GM23338 (cell line): Measurements from ENCODE around the gene LENEP. TPM values are rescaled to one million over a fixed set of nuclear protein-coding genes. Genes with fewer than 3 reads are reported as not detected.

Experiments
- ATAC-seq: fragments of 200-7000 bp; cut with Tn5 transposase; 3 replicates; pipeline ENCODE4 v1.9.1; 2020
- DNase-seq: peaks from one replicate; pipeline ENCODE4 v3.0.0-alpha.2; 2015; ENCODE audit warnings: low spot score
- H2AFZ ChIP-seq: fragments of 200-600 bp; sonication (generic); 2 replicates; pipeline ENCODE4 v1.8.0; 2016; ENCODE audit warnings: antibody characterized with exemption, mild to moderate bottlenecking, moderate library complexity
- H3F3A ChIP-seq: fragments of 200-600 bp; sonication (generic); replicated peaks from 2 replicates; pipeline ENCODE4 v1.8.0; 2017; ENCODE audit warnings: antibody characterized with exemption, mixed run types, low read depth
- H3K27ac ChIP-seq: fragments of 200-600 bp; sonication (generic); 2 replicates; pipeline ENCODE4 v1.6.1; 2016; ENCODE audit warnings: low read depth
- H3K27me3 ChIP-seq: fragments of 200-600 bp; sonication (generic); 2 replicates; pipeline ENCODE4 v1.8.0; 2016; ENCODE audit warnings: mild to moderate bottlenecking, mixed run types, moderate library complexity; ENCODE audit not compliant: insufficient read depth
- H3K36me3 ChIP-seq: fragments of 200-600 bp; sonication (generic); 2 replicates; pipeline ENCODE4 v1.8.0; 2016; ENCODE audit warnings: mild to moderate bottlenecking; ENCODE audit not compliant: insufficient read depth
- H3K4me1 ChIP-seq: fragments of 200-600 bp; sonication (generic); 2 replicates; pipeline ENCODE4 v1.8.0; 2016; ENCODE audit warnings: mild to moderate bottlenecking, moderate library complexity; ENCODE audit not compliant: insufficient read depth
- H3K4me2 ChIP-seq: fragments of 200-600 bp; sonication (generic); 2 replicates; pipeline ENCODE4 v1.7.1; 2017; ENCODE audit warnings: mixed run types
- H3K4me3 ChIP-seq: fragments of 200-600 bp; sonication (generic); 2 replicates; pipeline ENCODE4 v1.6.1; 2016; ENCODE audit warnings: mixed run types
- H3K79me2 ChIP-seq: fragments of 200-600 bp; sonication (generic); replicated peaks from 2 replicates; pipeline ENCODE4 v1.8.0; 2017; ENCODE audit warnings: mild to moderate bottlenecking; ENCODE audit not compliant: insufficient read depth
- H3K9me2 ChIP-seq: fragments of 200-600 bp; sonication (generic); 2 replicates; pipeline ENCODE4 v1.8.0; 2017; ENCODE audit not compliant: insufficient read depth
- H4K20me1 ChIP-seq: fragments of 200-600 bp; sonication (generic); replicated peaks from 2 replicates; pipeline ENCODE4 v1.8.0; 2017; ENCODE audit warnings: mild to moderate bottlenecking; ENCODE audit not compliant: insufficient read depth
- H3K27ac Mint-ChIP-seq: 2 replicates; pipeline ENCODE4 v1.8.0; 2020; ENCODE audit warnings: inconsistent platforms, mild to moderate bottlenecking, moderate library complexity, mixed read lengths
- H3K27me3 Mint-ChIP-seq: 3 replicates; pipeline ENCODE4 v1.8.0; 2022; ENCODE audit warnings: low read depth, mild to moderate bottlenecking, moderate library complexity, mixed read lengths, inconsistent platforms; ENCODE audit not compliant: insufficient read depth, poor library complexity
- H3K36me3 Mint-ChIP-seq: 3 replicates; pipeline ENCODE4 v1.8.0; 2021; ENCODE audit warnings: low read depth, mild to moderate bottlenecking, inconsistent platforms, moderate library complexity, mixed read lengths
- H3K4me1 Mint-ChIP-seq: 3 replicates; pipeline ENCODE4 v1.8.0; 2020; ENCODE audit warnings: mild to moderate bottlenecking, inconsistent platforms, mixed read lengths
- H3K4me3 Mint-ChIP-seq: 3 replicates; pipeline ENCODE4 v1.8.0; 2021; ENCODE audit warnings: moderate library complexity, mild to moderate bottlenecking, inconsistent platforms, mixed read lengths
- H3K9me3 Mint-ChIP-seq: 3 replicates; pipeline ENCODE4 v1.8.0; 2020; ENCODE audit warnings: moderate library complexity, mild to moderate bottlenecking, inconsistent platforms, mixed read lengths
- CREB1 ChIP-seq: fragments of 250-450 bp; sonication (Bioruptor Pico); IDR thresholded peaks from 2 replicates; pipeline ENCODE4 v1.5.0; 2020; ENCODE audit warnings: low read depth, mild to moderate bottlenecking, moderate library complexity
- CTCF ChIP-seq, 2 experiments: fragments of 200-600 bp in 1 of 2; sonication (generic) in 1 of 2; conservative IDR thresholded peaks; 2 replicates each; pipeline versions ENCODE4 v1.5.1 to v1.6.1; 2016 to 2017; ENCODE audit warnings: antibody characterized with exemption in 2 of 2, low read depth in 2 of 2, mild to moderate bottlenecking in 2 of 2, moderate library complexity in 1 of 2
- ETS1 ChIP-seq: IDR thresholded peaks from 2 replicates; pipeline ENCODE4 v1.6.1; 2016; ENCODE audit warnings: antibody characterized with exemption
- EZH2 ChIP-seq: fragments of 200-600 bp; sonication (generic); IDR thresholded peaks from one replicate; pipeline ENCODE4 v1.8.0; 2017; ENCODE audit warnings: antibody characterized with exemption, mild to moderate bottlenecking, low read depth; ENCODE audit not compliant: unreplicated experiment
- EZH2phosphoT487 ChIP-seq: fragments of 200-600 bp; sonication (generic); IDR thresholded peaks from one replicate; pipeline ENCODE4 v1.8.1; 2018; ENCODE audit warnings: antibody characterized with exemption; ENCODE audit not compliant: unreplicated experiment
- JUNB ChIP-seq: IDR thresholded peaks from one replicate; pipeline ENCODE4 v1.6.1; 2016; ENCODE audit warnings: antibody characterized with exemption; ENCODE audit not compliant: unreplicated experiment
- POLR2AphosphoS5 ChIP-seq: IDR thresholded peaks from 2 replicates; pipeline ENCODE4 v1.6.1; 2016; ENCODE audit warnings: antibody characterized with exemption, low read depth
- STAT1 ChIP-seq: IDR thresholded peaks from one replicate; pipeline ENCODE4 v1.6.1; 2016; ENCODE audit warnings: antibody characterized with exemption; ENCODE audit not compliant: unreplicated experiment
- ZNF114 ChIP-seq: fragments of 250-450 bp; sonication (Bioruptor Pico); IDR thresholded peaks from 2 replicates; pipeline ENCODE4 v1.5.0; 2020; ENCODE audit warnings: mild to moderate bottlenecking, moderate library complexity
- ZNF331 ChIP-seq: fragments of 250-450 bp; sonication (Bioruptor Pico); IDR thresholded peaks from 2 replicates; pipeline ENCODE4 v1.5.0; 2020; ENCODE audit warnings: low read depth, mild to moderate bottlenecking, moderate library complexity
- ZNF462 ChIP-seq: fragments of 250-450 bp; sonication (Bioruptor Pico); IDR thresholded peaks from 2 replicates; pipeline ENCODE4 v1.5.0; 2020; ENCODE audit warnings: mild to moderate bottlenecking, moderate library complexity
- polyA plus RNA-seq: library from polyadenylated mRNA; unstranded; fragments of >200 nt; fragmentation: Nextera tagmentation; extraction: Ambion mirVana; gene quantifications from 2 replicates; pipeline ENCODE4 v1.2.1, GENCODE V29; 2016
- total RNA-seq: library from RNA; depleted of rRNA; stranded (reverse); fragments of >200 nt; shearing (Covaris generic); gene quantifications from 2 replicates; pipeline ENCODE4 v1.2.3, GENCODE V29; 2014

The LENEP gene
- total and polyA plus RNA-seq, 2 experiments from 2014 or later = 1.6 TPM; not detected in 1

- TF ChIP-seq ETS1 (no peak), ZNF114 (no peak), POLR2AphosphoS5 (no peak), STAT1 (no peak), ZNF331 (no peak)
Measured at GRCh38 chr1:154972213-154972516, 21.2 kb upstream of the LENEP start (continued).

- Mint-ChIP-seq H3K36me3 (peaks cover 35% of the 10 kb centered on the region), H3K9me3 (peaks cover 3% of the 10 kb centered on the region; the same call in 1 of the 3 replicates), H3K4me3 (no peak overlapping the region), H3K4me1 (peaks cover 32% of the 10 kb centered on the region), H3K27ac (no peak overlapping the region), H3K27me3 (peaks cover 15% of the 10 kb centered on the region)
- no peaks in the 10 kb centered on the region for H3K9me2 ChIP-seq
- H3K36me3 ChIP-seq = peaks cover 2% of the 10 kb centered on the region; the same call in 1 of the 2 replicates
- peaks cover 62% of the 10 kb centered on the region for H3K79me2 ChIP-seq
- DNase-seq (peak; percentile 98), ATAC-seq (peak; percentile 19)
- peaks cover 34% of the 10 kb centered on the region for H3K4me1 ChIP-seq
- peaks cover 25% of the 10 kb centered on the region for H4K20me1 ChIP-seq
- H3F3A ChIP-seq = peaks cover 20% of the 10 kb centered on the region
- no peaks in the 10 kb centered on the region for H3K27me3 ChIP-seq
- H2AFZ ChIP-seq = no peak overlapping the region
- peak overlapping the region; percentile 82 for H3K4me3 ChIP-seq
- peak overlapping the region; percentile 100 for H3K27ac ChIP-seq
- H3K4me2 ChIP-seq = peak overlapping the region; percentile 90
- TF ChIP-seq ETS1 (peak; percentile 88), CTCF (conservative IDR thresholded peaks at IDR 0.05; ENCODE audit: low read depth in 2 of 2) (no peak), ZNF462 (CRISPR knock-in tag) (no peak), EZH2 (no peak), POLR2AphosphoS5 (peak; percentile 94), ZNF114 (no peak), EZH2phosphoT487 (no peak), CREB1 (CRISPR knock-in tag) (peak; percentile 49), JUNB (no peak), STAT1 (no peak), ZNF331 (no peak)
Measured at GRCh38 chr1:154972517-154973343, 20.7 kb upstream of the LENEP start.
